GM21390 (cell line): ENCODE results near the gene CYB5D1.
"Not testable (repeated sequence)": the region's sequence is repeated elsewhere in the genome, so short reads cannot be mapped to it uniquely, and the experiment has no call there.

Experiments
- ATAC-seq: cut with Tn5 transposase; IDR thresholded peaks from one replicate; pipeline ENCODE4 v1.9.1; 2021; ENCODE audit not compliant: unreplicated experiment

Gene CYB5D1, protein sequence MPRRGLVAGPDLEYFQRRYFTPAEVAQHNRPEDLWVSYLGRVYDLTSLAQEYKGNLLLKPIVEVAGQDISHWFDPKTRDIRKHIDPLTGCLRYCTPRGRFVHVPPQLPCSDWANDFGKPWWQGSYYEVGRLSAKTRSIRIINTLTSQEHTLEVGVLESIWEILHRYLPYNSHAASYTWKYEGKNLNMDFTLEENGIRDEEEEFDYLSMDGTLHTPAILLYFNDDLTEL

DNA sequence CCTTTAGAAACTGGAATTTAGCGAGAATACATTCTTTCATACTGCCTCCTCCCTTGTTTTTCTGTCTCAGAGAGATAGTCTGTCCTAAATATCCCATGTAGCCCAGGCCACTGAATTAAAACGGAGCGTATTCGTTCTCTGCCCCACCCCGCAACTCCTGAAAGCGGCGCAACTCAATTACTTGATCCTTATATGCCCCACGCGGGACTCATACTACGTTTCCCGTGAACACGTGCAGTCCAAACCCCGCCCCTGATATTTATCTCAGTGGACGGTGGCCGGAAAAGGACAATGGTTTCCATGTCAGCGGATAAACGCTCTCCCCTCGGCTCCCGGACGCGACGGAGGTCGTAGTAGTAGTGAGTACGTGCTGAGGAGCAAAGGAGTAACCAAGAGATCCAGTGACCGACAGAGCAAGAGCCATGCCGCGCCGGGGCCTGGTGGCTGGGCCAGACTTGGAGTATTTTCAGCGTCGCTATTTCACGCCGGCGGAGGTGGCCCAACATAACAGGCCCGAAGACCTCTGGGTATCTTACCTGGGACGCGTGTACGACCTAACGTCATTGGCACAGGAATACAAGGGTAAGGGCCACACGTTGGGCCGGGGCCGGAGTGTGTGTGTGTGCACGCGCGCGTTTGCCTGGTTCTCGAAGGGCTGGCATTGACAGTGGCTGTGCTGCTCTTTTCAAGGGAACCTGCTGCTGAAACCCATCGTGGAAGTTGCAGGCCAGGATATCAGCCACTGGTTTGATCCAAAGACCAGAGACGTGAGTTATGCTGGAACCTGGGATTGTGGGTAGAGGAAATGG is at the start of gene CYB5D1:
Gene CYB5D1, plus strand, starts transcription at position 291 of the 809 bp plus-strand sequence. Its CDS starts 132 bp downstream, at position 423.
- peak; percentile 22 for ATAC-seq

DNA sequence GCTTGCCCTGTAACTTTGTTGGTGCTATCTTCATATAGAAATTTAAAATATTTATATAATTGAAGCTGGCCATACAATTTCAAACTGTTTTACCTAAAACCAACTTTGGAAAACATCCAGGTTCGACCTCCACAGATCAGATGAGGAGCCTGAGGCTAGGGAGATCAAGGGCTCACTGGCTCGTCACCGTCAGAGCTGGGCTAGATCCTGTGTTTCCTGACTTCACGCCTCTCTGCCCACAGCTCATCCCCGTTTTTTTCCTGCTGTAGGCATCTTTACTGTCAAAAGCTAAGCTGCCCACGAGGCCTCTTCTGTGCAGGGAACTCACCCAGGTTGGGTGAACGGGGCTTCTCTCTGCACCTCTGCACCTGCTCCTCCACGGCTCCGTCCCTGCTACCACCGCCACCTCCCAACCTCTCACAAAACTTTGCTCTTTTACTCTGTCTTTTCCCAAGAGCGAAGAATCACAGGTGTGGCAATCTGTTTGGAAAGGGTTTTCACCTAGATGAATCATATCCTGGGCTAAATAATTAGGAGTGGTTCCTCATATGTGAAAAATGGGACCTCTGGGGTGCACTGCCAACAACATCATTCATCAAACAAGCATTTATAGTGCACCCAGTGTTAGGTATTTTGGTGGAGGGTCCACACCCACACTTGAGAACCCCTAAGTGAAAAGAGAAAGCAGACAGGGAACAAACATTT is 48.6 kb upstream of the CYB5D1 start:
- ATAC-seq = no peak

- ATAC-seq = not testable (repeated sequence)
These were observed 47.9 kb upstream of the CYB5D1 start for GRCh38 chr17:7809791-7810343.

- ATAC-seq = no peak
These were observed 46.6 kb upstream of the CYB5D1 start for GRCh38 chr17:7811251-7811650.

- ATAC-seq = no peak
These were observed 42.8 kb upstream of the CYB5D1 start for GRCh38 chr17:7814969-7815368.

- ATAC-seq = no peak
These were observed 40.7 kb upstream of the CYB5D1 start for GRCh38 chr17:7816926-7817642.

- ATAC-seq = no peak
These were observed 40.2 kb upstream of the CYB5D1 start for GRCh38 chr17:7817643-7817964.

GRCh38 chr17:7818026-7818425 is 39.8 kb upstream of the CYB5D1 start:
- ATAC-seq = no peak

DNA sequence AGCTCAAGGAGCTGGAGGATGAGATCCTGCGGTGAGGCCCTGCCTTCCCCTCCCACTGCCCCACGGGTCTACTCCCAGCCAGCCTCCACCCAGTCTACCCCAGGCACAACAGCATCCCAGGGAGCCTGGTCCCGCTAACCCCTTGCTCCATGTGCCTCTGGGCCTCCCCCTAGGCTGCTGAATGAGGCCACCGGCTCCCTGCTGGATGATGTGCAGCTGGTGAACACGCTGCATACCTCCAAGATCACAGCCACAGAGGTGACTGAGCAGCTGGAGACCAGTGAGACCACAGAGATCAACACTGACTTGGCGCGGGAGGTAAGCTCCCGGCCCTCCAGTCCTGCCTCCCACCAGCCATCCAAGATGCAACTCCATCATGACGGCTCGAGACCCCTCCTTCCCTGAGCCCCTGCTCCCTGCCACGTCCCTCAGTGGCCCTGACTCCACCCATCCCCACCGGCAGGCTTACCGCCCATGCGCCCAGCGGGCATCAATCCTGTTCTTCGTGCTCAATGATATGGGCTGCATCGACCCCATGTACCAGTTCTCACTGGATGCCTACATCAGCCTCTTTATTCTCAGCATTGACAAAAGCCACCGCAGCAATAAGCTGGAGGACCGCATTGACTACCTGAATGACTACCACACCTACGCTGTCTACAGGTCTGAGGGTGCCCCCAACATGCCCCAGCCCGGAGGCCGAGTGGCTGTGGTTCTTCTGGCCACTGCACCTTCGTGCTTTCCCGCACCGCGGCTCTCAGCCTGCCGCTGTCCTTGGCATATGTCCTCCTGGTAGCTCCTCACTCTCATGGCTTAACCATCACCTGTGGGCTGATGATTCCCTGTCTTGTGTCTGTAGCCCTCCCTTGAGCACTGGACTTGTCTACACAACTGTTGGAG is 38.8 kb upstream of the CYB5D1 start:
- ATAC-seq = no peak

DNA sequence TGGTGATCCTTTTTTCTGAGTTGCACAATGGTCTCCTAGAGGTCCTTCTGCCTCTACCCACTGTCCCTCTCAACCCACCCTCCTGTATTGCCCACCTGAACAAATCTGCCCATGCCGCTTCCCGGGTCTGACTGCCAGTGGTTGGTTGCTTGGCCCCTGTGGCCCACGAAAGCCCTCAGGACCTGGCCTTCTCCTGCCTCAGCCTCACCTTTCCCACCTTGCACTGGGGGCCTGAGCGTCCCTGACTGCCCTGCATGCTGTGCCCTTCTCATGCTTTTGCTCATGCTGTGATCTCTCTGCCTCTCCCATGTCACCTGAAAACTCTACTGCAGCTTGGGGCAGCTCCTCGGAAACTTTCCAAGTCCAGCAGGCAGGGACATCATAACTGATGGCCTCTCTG is 37.6 kb upstream of the CYB5D1 start:
- no peak for ATAC-seq

DNA sequence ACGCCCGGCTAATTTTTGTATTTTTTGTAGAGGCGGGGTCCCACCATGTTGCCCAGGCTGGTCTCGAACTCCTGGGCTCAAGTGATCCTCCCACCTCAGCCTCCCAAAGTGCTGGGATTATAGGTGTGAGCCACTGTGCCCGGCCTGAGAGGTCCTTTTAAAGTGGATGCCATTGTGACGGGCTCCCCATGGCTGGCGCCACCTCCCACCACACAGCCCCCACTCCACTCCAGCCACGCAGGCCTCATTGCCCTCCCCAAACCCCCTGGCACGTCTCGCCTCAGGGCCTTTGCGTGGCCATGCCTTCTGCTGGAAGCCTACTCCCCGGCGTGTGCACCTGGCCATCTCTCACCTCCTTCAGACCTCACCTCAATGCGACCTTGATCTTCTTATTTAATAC is 35.7 kb upstream of the CYB5D1 start:
- ATAC-seq = no peak

DNA sequence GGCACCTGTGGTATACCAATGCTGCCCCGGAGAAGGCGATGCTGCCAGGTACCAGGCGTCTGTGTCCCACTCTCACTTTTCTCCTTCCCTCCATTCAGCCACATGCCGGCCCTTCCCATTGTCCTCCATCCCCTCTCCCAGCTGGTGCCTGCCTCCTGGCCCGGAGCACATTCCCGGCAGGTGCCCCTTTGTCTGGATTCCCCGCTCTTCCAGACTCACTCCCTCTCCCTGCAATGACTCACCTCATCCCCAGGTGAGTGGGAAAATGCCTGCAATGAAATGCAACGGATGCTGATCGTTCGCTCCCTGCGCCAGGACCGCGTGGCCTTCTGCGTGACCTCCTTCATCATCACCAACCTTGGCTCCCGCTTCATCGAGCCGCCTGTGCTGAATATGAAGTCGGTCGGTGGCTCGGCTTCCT is 34.2 kb upstream of the CYB5D1 start:
- ATAC-seq = no peak

- ATAC-seq = no peak
These were observed 33.5 kb upstream of the CYB5D1 start for GRCh38 chr17:7824021-7824924.

GRCh38 chr17:7825206-7825990 is 32.4 kb upstream of the CYB5D1 start:
- no peak for ATAC-seq

DNA sequence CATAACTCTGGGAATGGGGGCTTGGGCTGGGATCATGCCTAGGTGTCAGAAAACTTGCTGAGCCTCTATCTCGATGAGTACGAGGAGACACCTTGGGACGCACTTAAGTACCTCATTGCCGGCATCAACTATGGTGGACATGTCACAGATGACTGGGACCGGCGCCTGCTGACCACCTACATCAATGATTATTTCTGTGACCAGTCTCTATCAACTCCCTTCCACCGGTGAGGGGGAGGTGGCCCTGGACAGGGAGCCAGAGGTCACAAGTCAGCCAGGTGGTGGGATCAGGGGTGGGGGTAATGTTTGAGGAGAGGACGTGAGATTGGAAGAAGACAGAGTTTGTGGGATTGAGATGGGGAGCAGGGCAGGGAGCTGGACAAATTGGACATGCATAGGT is 27.2 kb upstream of the CYB5D1 start:
- no peak for ATAC-seq

DNA sequence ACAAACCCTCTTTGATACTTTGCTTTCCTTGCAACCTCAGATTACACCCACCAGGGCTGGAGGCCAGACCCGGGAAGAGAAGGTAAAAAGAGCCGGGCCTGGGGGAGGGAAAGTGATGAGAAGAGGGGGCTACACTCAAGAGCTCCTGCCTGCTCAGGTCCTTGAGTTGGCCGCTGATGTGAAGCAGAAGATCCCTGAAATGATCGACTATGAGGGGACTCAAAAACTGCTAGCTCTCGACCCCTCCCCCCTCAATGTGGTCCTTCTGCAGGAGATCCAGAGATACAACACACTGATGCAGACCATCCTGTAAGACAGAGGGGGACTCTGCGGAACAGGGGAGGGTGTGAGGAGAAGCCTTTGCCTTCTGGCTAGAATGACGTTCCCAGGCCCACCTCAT is 26.6 kb upstream of the CYB5D1 start:
- ATAC-seq = no peak

DNA sequence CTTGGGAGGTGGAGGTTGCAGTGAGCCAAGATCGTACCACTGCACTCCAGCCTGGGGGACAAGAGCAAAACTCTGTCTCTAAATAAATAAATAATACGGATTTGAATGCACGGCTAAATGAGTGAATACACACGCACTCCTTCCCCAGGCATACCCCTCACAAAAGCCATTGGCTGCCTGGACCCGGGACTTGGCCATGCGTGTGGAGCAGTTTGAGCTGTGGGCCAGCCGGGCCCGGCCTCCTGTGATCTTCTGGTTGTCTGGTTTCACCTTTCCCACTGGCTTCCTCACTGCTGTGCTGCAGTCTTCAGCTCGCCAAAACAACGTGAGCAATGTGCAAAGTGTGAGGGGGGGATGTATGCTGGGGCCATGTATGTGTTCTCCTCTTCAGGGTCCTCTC is 25.4 kb upstream of the CYB5D1 start:
- ATAC-seq = no peak
